MM.1S (cell line): Measurements from ENCODE around the gene EPB41L2.

Source experiments
- EZH2 ChIP-seq: fragments of 300-600 bp; sonication (generic); optimal IDR thresholded peaks from 2 replicates; pipeline ENCODE3; 2017; ENCODE audit warnings: low read depth, mild to moderate bottlenecking, antibody characterized with exemption, low read length, mixed read lengths
- TF ChIP-seq, protein P1 (sequence below): fragments of 300-600 bp; sonication (generic); IDR thresholded peaks from 2 replicates; pipeline ENCODE4 v1.5.1; 2016; ENCODE audit warnings: antibody characterized with exemption, low read length, mixed read lengths

DNA sequence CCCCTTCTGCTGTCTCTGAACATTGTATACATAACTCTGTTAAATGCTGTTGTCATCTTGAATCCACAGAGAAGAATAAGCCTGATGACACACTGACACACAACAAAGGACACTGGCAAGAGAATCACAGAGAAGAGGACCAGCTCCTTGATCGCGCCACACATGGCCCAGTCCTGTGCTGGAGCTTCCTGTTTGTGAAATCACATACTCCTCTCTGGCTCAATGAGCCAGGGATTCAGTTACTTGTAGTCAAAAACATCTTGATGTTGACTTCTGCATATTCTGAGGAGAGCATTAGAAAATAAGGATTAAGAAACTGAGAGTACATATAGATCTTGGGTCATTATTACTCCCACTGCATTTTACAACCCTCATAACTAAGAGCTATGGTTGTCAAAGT lies 100.1 kb downstream of the EPB41L2 start:
- TF ChIP-seq, protein P1, sequence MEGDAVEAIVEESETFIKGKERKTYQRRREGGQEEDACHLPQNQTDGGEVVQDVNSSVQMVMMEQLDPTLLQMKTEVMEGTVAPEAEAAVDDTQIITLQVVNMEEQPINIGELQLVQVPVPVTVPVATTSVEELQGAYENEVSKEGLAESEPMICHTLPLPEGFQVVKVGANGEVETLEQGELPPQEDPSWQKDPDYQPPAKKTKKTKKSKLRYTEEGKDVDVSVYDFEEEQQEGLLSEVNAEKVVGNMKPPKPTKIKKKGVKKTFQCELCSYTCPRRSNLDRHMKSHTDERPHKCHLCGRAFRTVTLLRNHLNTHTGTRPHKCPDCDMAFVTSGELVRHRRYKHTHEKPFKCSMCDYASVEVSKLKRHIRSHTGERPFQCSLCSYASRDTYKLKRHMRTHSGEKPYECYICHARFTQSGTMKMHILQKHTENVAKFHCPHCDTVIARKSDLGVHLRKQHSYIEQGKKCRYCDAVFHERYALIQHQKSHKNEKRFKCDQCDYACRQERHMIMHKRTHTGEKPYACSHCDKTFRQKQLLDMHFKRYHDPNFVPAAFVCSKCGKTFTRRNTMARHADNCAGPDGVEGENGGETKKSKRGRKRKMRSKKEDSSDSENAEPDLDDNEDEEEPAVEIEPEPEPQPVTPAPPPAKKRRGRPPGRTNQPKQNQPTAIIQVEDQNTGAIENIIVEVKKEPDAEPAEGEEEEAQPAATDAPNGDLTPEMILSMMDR, result no peak
- no peak for TF ChIP-seq EZH2
